HG02610 (cell line): ENCODE results near the gene IL17RD.
"Not testable (repeated sequence)": the region's sequence is repeated elsewhere in the genome, so short reads cannot be mapped to it uniquely, and the experiment has no call there.

ENCODE experiments used
- ATAC-seq: cut with Tn5 transposase; IDR thresholded peaks from one replicate; pipeline ENCODE4 v1.9.1; 2021; ENCODE audit warnings: mild to moderate bottlenecking, moderate library complexity; ENCODE audit not compliant: unreplicated experiment

IL17RD gene

DNA sequence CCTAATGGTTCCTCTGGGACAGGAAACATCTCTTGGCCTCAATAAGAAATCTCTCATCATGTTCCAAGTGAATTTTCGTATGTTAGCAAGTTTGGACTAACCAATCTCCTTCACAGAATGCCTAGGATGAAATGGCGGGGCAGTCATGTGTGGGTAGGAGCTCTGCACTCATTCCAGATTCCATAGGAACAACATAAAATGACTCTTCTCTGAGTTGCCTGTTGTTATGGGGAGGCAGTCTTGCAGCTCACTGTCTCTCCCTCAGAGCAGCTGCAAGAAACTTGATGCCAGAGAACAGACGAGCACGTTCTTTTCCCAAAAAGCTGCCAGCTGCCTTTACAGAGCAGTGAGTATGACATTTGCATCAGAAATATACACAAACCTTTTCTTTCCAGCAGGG lies 70.6 kb downstream of the IL17RD start:
- ATAC-seq = no peak

DNA sequence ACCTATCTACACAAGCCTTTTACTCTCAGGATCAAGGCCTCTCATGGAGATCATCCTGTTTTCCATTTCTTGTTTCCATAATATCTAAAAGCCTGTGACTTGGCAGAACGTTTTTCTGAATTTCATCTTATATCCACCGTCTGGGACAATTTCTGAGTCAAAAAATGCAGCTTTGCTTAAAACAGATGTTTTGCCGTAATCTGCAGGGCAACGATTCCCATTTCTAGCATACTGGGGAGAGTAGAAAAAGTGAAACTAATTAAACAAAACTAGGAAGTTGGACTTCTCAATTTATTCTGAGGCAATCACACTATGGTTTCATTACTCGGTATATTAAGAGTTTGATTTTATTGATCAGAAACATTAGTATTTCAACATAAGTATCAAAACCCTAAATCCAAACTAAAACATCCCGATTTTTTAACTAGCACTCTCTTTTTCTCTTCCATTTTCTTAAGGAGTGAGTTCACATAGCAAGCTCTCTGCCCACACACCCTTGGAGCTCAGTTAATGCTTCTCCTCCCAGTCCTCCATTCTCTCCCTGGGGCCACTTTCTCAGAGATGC lies 71.1 kb downstream of the IL17RD start:
- ATAC-seq = no peak

DNA sequence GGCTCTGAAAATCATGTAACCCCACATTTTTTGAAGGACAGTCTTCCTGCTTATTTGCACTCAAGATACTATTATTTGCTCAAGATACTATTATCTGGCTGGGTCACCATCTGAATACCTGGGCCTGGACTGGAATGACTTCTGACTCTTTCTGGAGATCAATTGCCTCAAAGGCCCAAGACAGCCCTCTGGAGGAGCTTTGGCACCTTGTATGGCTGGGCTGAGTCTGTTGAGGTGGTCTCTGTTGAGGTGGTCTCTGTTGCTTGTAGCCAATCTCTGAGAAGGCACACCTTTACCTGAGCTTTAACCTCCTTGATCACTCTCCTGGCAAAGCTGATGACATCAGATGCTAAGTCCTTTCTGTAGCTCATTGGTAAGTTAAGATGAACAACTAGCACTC lies 71.7 kb downstream of the IL17RD start:
- ATAC-seq = no peak

DNA sequence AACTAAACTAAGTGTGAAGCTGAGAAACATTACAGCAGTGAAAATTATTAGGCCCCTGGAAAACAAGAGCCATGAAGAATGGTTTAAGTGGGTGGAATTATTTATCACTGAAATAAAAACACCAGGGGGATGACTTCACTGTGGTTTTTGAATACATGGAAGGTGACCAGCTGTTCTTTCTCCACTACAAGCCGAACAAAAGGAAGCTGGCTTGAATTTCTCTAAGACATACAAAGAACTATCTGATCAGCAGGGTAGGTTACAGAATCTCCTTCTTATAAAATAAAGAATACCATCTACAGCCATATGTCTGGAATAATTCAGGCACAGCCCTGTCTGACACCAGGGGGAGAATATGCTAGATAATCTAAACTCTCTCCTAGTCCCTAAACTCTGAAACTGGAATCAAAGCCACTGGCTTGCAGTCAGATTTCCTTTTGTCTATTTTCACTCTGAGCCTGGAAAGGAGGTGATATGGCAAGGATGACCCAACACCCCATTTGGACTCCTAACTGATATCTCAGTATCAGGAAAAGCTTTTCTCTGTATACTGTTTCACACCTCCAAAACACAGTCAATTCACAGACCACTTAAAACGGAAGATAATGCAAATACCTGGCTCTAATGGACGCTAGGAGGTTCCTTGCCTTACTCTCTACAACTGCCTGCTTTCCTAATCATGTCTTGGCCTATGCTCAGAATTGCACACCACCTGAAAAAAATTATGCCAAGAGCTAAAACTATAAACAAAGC lies 73.5 kb downstream of the IL17RD start:
- ATAC-seq = no peak

DNA sequence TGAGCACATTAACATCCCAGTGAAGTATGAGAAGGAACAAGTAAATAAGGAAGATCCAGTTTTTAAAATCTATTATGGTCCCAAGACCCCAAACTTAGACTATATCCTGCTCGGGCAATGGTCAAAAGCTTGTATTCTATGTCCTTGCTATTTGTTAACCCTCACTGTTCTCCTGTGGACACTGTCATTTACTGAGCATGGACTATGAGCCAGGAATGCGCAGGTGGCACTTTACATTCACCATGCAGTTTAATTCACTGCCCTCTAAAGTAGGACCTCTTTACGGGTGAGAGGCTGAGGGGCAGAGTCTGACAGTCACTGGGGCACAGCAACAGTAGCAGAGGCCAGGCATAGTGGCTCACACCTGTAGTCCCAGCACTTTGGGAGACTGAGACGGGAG lies 76.1 kb downstream of the IL17RD start:
- no peak for ATAC-seq

DNA sequence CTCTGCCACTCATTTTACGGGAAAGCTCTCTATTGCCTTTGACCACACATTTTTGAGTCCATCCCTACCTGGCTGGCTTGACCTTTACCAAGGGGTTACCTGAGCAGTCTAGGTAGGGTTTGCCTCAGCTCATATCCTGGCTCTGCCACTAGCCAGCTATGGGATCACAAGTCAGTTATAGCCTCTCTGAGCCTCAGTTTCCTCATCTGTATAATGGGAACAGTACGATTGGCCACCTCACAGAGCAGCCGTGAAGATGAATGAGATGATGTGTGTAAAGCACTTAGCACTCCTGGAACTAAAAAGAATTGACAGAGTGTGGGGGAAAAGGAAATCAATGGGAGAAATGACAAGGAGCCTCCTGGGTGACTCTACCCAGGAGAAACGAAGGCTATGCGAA lies 76.7 kb downstream of the IL17RD start:
- no peak for ATAC-seq

DNA sequence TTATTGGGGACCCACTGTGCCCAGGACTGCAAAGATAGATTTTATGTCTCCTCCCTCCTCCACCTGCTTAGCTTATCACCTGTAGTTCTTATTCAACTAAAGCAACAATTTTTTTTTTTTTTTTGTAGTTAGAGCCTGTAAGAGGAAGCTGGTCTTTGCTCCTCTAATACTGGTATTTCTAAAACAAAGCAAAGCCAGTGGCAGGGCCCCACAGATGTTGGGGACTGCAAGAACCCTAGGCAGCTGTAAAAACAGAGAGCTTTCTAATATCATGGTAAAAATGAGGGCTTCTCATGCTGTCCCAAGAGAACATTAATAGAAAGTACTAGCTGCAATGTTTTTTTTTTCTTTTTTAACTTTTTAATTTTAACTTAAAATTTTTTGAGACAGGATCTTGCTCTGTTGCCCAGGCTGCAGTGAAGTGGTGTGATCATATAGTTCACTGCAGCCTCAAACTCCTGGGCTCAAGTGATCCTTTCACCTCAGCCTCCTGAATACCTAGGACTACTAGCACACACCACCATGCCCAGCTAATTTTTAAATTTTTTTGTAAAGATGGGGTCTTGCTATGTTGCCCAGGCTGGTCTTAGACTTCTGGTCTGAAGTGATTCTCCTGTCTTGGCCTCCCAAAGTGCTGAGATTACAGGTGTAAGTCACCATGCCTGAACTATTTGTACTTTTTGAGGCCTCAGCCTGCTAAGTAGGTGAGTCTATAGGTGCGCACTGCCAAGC lies 77.6 kb downstream of the IL17RD start:
- no peak for ATAC-seq

DNA sequence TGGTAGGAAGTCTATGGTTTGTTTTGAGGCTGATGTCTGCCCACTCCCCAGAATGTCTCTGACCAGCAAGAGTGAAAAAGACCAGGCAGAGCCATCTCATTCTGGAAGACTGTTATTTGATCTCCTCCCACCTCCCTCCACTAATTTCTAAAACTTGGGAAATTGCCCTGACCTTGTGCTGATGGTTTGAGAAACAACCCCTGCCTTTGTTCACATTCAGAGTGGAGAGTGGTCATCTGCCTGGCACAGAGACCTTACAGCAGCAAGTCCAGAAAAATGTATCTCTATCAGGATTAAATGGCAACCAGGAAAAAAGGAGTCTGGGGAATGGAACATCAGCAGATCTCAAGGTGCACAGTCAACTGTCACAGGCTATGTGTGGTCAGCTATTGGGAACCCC lies 79.0 kb downstream of the IL17RD start:
- ATAC-seq = no peak

DNA sequence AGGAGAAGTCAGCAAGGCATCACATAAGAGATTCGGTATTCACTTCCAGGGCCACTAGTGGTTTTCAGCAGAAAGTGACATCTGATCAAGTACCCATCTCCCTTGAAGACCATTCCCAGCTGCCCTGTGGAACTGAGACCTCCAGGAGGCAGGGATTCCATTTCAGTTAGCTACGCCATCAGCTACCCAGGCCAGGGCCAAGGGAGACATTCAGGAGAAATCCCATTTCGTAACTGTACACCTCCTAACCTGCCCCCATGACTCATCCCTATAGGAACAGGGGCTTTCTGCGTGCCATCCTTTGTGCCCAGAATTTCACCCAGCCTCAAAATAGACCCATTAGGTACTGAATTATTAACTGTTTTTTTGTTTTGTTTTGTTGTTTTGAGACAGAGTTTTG lies 79.9 kb downstream of the IL17RD start:
- ATAC-seq = no peak

DNA sequence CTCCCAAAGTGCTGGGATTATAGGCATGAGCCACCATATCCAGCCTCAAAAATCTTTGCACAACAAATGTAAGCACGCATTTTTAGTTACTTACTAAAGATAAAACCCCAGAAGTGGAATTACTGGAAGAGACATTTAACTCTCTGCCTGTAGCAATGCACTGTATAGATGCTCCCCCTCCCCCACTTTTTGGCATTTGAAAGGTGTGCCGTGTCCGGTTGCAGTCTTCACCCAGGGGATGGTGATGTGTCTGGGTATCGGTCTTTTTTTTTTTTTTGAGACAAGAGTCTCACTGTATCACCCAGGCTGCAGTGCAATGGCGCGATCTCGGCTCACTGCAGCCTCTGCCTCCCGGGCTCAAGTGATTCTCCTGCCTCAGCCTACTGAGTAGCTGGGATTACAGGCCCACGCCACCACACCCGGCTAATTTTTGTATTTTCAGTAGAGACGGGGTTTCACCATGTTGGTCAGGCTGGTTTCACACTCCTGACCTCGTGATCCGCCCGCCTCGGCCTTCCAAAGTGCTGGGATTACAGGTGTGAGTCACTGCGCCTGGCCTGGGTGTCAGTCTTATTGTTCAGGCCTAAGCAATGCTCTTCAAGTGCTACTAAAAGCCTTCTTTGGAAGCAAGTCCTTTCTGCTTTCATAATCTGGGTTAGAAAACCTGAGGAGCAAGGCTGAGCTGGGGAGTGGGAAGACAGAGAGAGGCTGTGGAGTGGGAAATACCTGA lies 81.7 kb downstream of the IL17RD start:
- not testable (repeated sequence) for ATAC-seq

DNA sequence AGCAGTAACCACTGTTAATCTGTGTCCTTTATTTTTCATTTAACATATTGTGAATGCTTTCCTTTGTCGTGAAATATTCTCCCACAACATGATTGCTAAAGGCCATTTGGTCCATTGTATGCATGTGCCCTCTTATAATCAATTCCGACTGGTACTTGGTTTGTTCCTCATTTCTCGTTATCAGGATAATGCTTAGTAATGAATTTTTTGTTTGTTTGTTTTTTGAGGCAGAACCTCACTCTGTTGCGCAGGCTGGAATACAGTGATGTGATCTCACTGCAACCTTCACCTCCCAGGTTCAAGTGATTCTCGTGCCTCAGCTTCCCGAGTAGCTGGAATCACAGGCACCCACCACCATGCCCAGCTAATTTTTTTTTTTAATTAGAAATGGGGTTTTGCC lies 82.7 kb downstream of the IL17RD start:
- ATAC-seq = no peak

DNA sequence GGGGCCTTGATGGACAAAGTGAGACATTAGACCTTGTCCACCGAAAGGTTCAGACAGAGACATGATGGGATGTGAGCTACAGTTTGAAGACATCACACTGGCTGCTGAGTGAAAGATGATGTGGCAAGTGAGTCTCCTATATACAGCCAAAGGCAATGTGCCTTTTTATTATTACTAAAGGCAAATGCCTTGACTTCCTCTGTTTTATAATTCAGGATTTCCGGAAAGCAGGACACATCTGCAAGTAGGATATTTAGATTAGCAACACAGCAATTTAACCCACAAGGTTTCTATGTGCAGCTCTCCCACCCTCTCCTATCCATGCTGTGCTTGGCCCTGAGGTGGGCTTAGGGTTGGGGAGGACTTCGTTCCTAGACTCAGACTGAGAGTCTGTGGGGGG lies 84.0 kb downstream of the IL17RD start:
- ATAC-seq = no peak

DNA sequence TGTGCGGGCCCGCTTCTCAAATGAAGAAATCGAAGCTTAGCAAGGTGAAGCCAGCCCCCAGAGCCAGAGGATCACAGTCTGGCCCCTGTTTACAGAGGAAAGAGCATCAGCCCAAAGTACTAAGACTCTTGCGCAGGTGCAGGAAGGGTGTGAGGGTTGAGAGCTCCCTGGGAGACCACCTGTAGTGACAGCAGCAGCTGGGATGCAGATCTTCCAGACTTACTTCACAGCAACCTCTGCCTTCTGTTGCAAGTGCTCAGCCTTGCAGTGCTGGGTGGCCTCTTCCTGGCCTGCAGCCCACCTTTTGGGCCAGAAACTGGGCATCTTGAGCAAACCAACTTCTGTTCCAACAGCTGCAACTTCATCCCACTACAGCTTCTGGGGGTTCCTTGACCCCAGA lies 85.0 kb downstream of the IL17RD start:
- ATAC-seq = no peak

DNA sequence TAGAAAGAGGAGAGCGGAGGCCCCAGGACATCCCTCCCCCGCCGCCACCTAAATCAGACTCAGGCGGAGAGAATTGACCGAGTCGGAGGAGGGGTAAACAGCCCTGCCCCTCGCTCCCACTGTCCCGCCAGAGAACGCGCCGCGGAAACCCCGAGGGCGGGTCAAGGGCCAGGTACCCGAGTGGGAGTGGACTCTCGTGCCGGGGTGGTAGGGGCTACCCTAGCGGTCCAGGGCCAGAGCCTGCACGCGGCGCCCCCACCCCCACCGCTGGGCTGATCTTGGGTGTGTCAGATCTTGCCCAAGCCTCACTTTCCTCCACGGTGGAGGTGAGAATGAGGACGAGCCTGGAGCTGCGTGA lies 85.7 kb downstream of the IL17RD start:
- ATAC-seq = no peak

DNA sequence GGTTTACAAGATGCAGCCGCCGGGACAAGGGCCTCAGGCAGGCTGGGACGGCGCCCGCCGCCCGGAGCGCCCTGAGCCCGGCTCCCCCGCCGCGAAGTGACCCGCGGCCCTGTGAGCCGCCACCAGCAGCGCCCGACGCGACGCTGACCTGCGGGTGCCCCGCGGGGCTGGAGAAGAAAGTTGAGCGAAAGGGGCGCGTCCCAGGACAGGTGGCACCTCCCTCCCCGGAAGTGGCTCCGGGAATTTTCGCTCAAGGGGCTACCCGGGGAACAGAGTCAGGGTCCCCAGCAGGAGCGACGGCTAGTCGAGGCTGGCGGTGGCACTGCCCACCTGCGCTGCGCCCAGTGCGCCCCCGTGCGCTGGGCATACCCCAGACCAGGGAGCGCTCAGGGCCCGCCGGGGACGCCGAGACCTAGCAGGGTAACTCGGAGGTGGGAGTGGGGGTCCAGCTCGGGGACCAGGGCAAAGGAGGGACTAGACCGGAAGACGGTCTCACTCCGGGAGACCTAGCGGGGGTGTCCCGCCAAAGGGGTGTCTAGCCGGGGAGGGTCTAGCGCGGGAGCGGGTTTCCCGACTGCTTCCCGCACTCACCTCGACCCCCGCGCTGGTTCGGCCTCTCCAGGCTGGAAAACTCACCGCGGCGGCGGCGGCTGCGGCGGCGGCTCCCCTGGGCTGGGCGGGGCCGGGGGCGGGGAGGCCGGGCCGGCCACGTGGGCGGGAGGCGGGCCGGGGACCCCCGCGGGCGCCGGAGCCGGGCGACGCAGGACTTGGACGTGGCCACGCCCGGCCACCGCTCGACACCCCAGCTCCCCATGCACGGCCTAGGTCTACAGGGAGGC lies 86.3 kb downstream of the IL17RD start:
- no peak for ATAC-seq

DNA sequence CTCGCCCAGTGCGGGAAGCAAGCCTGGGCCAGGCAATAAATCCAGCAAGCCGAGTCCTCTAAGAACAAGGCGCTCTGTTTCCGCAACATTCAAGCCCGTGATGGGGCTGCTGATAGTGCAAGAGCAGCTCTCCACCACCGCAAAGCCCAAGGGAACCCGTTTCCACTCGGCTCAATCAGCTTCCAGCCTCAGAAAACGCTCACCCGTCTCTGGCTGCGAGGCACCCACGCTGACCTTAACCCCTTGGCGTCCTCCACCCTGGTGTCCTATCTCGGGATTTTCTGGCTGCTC lies 86.9 kb downstream of the IL17RD start:
- ATAC-seq = no peak

DNA sequence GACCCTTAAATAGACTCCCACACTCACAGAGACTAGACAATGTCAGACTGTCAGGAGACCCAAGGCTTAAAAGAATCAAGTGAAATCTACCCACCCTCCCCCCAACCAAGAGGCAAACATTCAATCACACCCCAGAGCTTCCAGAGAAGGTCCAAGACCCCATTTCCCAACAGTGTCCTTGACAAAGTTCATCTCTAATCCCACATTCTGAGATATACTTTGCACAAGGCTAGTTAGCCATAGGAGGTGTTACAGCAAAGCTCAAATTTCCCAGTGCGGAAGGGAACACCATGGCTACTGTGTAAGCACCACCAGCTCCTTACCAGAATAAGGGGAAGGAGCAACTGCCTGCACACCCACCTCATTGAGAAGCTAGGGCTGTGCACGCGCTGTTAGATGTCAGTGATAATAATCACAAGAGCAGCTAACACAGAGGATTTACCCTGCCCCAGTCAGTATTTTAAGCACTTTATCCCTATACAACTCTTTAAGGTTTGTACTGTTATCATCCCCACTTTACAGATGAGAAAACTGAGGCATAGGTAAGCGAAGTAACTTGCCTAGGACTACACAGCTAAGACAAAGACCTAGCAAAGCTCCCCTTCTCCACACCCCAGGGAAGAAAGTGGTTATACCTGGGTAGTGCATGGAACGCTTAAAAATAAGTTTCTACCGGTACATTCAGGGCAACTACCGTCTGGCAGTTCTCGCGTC lies 87.4 kb downstream of the IL17RD start:
- ATAC-seq = no peak

DNA sequence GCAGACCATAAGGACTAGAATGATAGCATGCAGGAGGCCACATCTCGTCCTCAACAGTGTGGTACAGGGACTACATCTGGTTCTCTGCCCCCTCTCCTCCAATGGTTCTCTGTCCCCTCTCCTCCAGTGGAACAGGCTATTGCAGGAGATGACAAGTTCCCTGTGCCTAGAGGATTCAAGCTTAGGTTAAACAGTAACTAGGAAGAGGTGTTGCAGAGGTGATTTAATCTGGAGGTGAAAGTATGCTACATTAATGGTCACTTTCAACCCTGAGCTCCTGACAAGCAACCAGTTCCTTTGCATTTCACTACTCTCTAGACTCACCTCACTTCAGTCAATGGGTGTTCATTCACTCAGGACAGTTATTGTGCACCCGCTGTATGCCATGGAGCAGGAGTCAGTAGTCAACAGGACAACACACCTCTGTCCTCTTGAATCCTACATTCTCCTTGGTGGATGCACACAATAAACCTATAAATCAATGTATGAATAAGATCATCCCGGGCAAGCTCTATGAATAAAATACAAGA lies 88.7 kb downstream of the IL17RD start:
- ATAC-seq = no peak

DNA sequence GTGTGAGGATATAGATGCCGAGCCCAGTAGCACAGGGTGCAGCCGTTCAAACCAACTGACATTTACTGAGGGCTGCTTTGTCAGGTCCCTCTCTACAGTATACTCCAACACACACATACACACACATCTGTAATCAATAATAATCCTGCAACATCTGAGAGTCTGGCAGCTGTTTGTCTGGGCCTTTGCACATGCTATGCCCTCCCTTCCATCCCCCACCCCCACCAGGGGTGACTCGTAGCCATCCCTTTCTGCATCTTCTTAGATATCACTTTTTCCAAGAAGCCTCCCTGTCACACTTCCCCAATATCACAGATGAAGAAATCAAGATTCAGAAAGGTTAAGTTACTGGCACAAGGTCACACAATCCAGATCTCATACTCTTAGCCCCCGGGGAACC lies 91.0 kb downstream of the IL17RD start:
- no peak for ATAC-seq

DNA sequence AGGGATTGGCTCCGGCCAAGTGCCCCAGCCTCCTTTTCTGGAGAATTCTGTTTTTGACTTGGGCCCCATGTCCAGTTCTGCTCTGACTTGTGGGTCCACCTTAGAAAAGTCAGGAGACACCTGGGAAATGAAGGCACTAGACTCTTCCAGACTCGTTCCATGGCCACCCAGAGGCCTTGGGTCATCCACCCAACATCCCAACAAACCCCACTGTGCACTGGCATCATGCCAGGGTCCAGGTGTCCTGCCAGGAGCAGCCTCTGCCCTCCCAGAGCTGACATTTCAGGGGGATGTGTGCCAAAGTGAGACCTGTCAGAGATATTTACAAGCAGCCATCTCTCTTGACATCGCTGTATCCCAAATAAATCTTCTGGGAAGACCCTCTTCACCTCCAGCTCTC lies 91.5 kb downstream of the IL17RD start:
- ATAC-seq = no peak
